GM23248 (cell line): ENCODE data around the gene DOCK6.

Experiments
- EZH2 ChIP-seq: fragments of 200-600 bp; sonication (generic); IDR thresholded peaks from 2 replicates; pipeline ENCODE4 v1.6.1; 2018; ENCODE audit warnings: antibody characterized with exemption, mild to moderate bottlenecking; ENCODE audit not compliant: insufficient read depth, poor library complexity, severe bottlenecking
- EZH2phosphoT487 ChIP-seq: fragments of 200-600 bp; sonication (generic); IDR thresholded peaks from 2 replicates; pipeline ENCODE4 v1.6.1; 2018; ENCODE audit warnings: antibody characterized with exemption, moderate library complexity, mild to moderate bottlenecking, low read depth; ENCODE audit not compliant: insufficient read depth

DNA sequence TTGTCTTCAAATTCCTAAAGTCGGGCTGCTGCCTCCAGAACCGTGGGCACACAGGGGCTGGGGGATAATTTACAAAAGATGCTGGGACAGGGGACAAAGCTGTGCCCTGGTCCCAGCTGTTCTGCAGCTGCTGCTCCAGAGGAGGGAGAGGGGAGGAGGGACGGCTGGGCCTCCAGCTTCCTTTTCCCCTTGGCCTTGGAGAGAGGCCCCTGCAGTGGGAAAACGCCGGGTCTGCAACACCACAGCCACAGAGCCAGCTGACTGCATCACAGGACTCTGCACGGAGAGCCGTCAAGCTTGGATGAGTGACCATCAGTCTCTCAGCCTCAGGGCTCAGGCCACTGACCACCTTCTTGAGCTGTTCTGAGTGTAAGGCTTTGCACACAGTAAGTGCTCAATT, 6.1 kb downstream of the DOCK6 start:
- TF ChIP-seq EZH2phosphoT487 (no peak), EZH2 (no peak)
